Cardiac fibroblast (primary cell): ENCODE results near the gene FSTL5.

Source experiments
- DNase-seq, 2 donors: peaks; one replicate each; pipeline versions ENCODE4 v3.0.0 to v3.0.0-alpha.2; 2010; ENCODE audit warnings: low read depth in 2 of 2
- H3K4me3 ChIP-seq, 2 donors: replicated peaks in 1 of 2; 1 replicate in 1 of 2; 2 replicates in 1 of 2; pipeline ENCODE4 v1.5.1; 2011; ENCODE audit warnings: low read depth in 2 of 2, low read length in 2 of 2, mild to moderate bottlenecking in 2 of 2, moderate library complexity in 1 of 2
- TF ChIP-seq, protein P1 (sequence below): IDR thresholded peaks from one replicate; pipeline ENCODE4 v1.5.1; 2011; ENCODE audit warnings: low read depth, mild to moderate bottlenecking, low read length, inconsistent platforms

Gene FSTL5

GRCh38 chr4:161815841-161816240, 348.0 kb downstream of the FSTL5 start:
- no peak overlapping the region for H3K4me3 ChIP-seq
- DNase-seq: no peak
- TF ChIP-seq, protein P1, sequence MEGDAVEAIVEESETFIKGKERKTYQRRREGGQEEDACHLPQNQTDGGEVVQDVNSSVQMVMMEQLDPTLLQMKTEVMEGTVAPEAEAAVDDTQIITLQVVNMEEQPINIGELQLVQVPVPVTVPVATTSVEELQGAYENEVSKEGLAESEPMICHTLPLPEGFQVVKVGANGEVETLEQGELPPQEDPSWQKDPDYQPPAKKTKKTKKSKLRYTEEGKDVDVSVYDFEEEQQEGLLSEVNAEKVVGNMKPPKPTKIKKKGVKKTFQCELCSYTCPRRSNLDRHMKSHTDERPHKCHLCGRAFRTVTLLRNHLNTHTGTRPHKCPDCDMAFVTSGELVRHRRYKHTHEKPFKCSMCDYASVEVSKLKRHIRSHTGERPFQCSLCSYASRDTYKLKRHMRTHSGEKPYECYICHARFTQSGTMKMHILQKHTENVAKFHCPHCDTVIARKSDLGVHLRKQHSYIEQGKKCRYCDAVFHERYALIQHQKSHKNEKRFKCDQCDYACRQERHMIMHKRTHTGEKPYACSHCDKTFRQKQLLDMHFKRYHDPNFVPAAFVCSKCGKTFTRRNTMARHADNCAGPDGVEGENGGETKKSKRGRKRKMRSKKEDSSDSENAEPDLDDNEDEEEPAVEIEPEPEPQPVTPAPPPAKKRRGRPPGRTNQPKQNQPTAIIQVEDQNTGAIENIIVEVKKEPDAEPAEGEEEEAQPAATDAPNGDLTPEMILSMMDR: no peak

DNA sequence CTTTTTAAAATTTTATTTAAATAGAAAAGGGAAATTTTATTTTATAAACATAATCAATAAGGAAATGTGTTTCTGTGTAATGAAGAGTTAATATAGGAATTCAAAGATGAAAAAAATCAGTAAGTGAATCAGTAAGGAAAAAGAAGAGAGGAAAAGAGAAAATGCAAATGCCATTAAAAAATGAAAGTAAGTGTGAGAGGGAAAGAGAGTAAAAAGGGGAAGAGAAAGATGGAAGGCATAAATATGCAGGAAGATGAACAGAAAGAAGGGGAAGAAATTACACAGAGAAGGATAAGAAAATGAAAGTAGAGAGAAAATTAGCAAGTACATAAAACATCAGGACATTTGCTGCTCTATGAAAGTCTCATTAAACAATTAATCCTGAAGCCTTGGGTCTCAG, 349.9 kb downstream of the FSTL5 start:
- H3K4me3 ChIP-seq: no peak overlapping the region
- TF ChIP-seq, protein P1: no peak
- DNase-seq: no peak

DNA sequence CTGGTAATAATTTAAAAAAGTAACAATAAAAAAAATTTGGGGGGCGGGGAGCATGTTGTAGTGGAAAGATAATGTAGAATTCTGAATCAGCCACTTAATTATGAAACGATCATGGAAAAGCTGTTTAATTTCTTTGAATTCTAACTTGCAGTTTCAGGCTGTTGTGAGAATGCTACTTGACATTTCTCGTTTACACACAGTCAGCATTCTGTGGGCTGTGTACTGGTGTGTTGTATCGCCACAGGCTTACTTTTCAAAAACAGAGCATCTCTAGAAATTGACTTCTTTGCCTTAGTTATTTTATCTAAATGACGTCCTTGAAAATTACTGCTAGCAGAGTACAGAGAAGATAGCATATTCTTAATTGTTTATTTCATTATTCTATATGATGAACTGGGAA, 350.4 kb downstream of the FSTL5 start:
- no peak for DNase-seq
- TF ChIP-seq, protein P1: no peak
- H3K4me3 ChIP-seq: no peak overlapping the region

GRCh38 chr4:161803171-161803570, 360.6 kb downstream of the FSTL5 start:
- H3K4me3 ChIP-seq: no peak overlapping the region
- TF ChIP-seq, protein P1: no peak
- no peak for DNase-seq

DNA sequence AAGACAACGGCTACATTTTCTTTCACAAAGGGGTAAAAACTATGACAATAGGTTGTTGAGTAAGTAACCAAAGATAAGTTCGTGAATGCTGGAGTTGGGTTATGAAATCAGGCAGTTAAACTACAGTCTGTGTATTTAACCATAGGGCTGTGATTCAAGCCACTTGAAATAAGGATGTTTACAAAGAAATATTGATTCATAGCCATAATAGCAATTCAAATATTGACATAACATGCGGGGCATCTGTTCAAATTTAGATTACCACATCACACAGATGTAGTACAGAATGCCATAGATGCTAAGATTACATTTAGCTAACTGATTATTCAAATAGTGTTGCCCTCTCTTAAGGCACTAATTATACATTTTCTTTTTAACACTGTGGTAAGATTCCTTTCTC, 364.1 kb downstream of the FSTL5 start:
- no peak for DNase-seq
- H3K4me3 ChIP-seq: no peak overlapping the region
- TF ChIP-seq, protein P1: no peak

DNA sequence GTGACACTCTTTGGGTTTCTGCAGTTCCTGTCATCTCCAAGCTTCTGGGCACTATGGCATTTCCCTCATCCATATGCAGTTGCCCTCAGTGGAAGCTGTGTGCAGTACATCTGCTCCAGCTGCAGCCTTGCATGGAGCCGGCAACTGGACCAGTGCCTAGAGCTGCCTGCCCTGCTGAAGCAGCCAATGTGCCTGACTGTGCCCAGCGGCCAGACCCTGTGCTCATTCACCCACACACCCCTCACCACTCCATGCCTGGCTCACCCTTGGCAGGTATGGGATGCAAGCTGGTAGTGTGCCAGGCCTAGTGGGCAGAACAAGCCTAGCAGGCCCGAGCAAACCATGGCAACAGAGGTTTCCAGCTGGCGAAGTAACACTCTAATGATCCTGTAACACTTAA, 370.8 kb downstream of the FSTL5 start:
- H3K4me3 ChIP-seq: no peak overlapping the region
- no peak for DNase-seq
- TF ChIP-seq, protein P1: no peak

DNA sequence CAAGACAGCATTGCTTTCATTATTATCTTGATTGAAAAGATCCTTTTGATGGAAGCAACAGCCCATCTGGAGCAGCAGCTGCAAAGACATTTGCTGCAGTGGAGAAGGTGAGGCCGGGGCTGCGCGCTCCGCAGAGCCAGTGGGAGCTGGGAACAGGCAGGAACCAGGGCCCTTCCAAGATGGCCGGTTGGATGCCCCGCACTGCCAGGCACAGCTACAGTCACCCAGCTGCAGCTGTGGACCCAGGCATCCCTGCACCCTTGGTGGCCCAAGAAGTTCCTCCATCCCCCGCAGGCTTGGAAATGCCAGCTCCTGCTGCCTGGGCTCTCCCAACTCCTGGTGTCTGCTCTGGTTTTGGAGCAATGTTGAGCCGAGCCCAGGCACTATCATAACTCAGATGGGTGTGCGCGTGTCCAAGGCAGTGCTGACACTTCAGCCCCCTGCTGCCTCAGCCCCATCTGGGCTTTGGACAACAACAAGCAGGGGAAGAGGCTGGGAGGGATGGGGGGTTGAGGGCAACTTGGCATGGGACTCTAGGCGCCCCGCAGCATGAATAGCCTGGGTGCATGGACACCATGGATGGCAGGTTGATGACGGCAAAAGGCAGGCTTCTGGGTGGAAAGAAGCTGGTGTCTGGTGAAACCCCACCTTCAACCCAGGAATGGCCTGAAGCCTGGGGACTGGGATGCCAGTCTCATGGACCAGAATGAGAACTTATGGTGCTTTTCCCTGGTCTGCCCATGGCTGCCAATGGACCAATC, 371.8 kb downstream of the FSTL5 start:
- TF ChIP-seq, protein P1: no peak
- DNase-seq: no peak
- no peak overlapping the region for H3K4me3 ChIP-seq
